Dedifferentiated amniotic fluid mesenchymal stem cell (primary cell): Measurements from ENCODE around the gene FABP1.

Experiments used
- DNase-seq: peaks from one replicate; pipeline ENCODE4 v3.0.0-alpha.2; 2016; ENCODE audit errors: extremely low spot score

Gene FABP1

GRCh38 chr2:88127888-88128653 is at the start of gene FABP1:
TSS of gene FABP1 (minus strand) at chr2:88128062. CDS start at chr2:88128017, 45 bp downstream.
- DNase-seq, result no peak

GRCh38 chr2:88177556-88177955 is 49.7 kb upstream of the FABP1 start:
- no peak for DNase-seq

GRCh38 chr2:88176352-88176984 is 48.6 kb upstream of the FABP1 start:
- no peak for DNase-seq

GRCh38 chr2:88172882-88173281 is 45.0 kb upstream of the FABP1 start:
- DNase-seq, result no peak

- no peak for DNase-seq
These were observed 44.1 kb upstream of the FABP1 start for GRCh38 chr2:88171966-88172365.

- DNase-seq, result no peak
These were observed 42.6 kb upstream of the FABP1 start for GRCh38 chr2:88170472-88170892.

- no peak for DNase-seq
These were observed 40.5 kb upstream of the FABP1 start for GRCh38 chr2:88168386-88168785.

- DNase-seq, result no peak
These were observed 39.9 kb upstream of the FABP1 start for GRCh38 chr2:88167740-88168139.

GRCh38 chr2:88165332-88166003 is 37.6 kb upstream of the FABP1 start:
- DNase-seq, result no peak

- no peak for DNase-seq
These were observed 33.8 kb upstream of the FABP1 start for GRCh38 chr2:88161446-88162244.

- no peak for DNase-seq
These were observed 32.7 kb upstream of the FABP1 start for GRCh38 chr2:88160517-88160916.

- DNase-seq, result peak; percentile 84
These were observed 32.1 kb upstream of the FABP1 start for GRCh38 chr2:88159955-88160415.

- no peak for DNase-seq
These were observed 31.6 kb upstream of the FABP1 start for GRCh38 chr2:88159481-88159880.

GRCh38 chr2:88148929-88149438 is 21.1 kb upstream of the FABP1 start:
- no peak for DNase-seq

GRCh38 chr2:88147145-88147544 is 19.3 kb upstream of the FABP1 start:
- DNase-seq, result no peak

GRCh38 chr2:88146590-88146989 is 18.7 kb upstream of the FABP1 start:
- no peak for DNase-seq

GRCh38 chr2:88144914-88145497 is 17.1 kb upstream of the FABP1 start:
- DNase-seq, result no peak

- DNase-seq, result no peak
These were observed 16.4 kb upstream of the FABP1 start for GRCh38 chr2:88144271-88144670.

GRCh38 chr2:88141952-88142351 is 14.1 kb upstream of the FABP1 start:
- no peak for DNase-seq

- DNase-seq, result no peak
These were observed 11.9 kb upstream of the FABP1 start for GRCh38 chr2:88139804-88140203.

- no peak for DNase-seq
These were observed 11.4 kb upstream of the FABP1 start for GRCh38 chr2:88139203-88139702.
